Gastroesophageal sphincter (tissue), 4 donors: ENCODE measurements around the gene ZNF878. TPM values are rescaled to one million over a fixed set of nuclear protein-coding genes. Genes with fewer than 3 reads are reported as not detected.

ENCODE experiments used
- ATAC-seq: fragments of 150-250 bp; one replicate; pipeline ENCODE4 v1.9.1; 2016; ENCODE audit warnings: mild to moderate bottlenecking, moderate library complexity
- H3K27ac ChIP-seq, 4 donors: fragments of 200-600 bp; sonication (generic) in 3 of 4; 1 replicate in 3 of 4; 2 replicates in 1 of 4; pipeline ENCODE4 v1.5.1; 2016 to 2019
- H3K27me3 ChIP-seq: fragments of 200-600 bp; sonication (generic); one replicate; pipeline ENCODE4 v1.5.1; 2019
- H3K36me3 ChIP-seq, 2 donors: fragments of 200-600 bp; sonication (generic); one replicate each; pipeline ENCODE4 v1.5.1; 2019; ENCODE audit warnings: control low read depth in 1 of 2
- H3K4me1 ChIP-seq, 3 donors: fragments of 200-600 bp; sonication (generic); 1 replicate in 2 of 3; 2 replicates in 1 of 3; pipeline ENCODE4 v1.5.1; 2016 to 2019; ENCODE audit warnings: control low read depth in 2 of 3
- H3K4me3 ChIP-seq, 2 donors: fragments of 200-600 bp; sonication (generic); one replicate each; pipeline ENCODE4 v1.5.1; 2019; ENCODE audit warnings: mild to moderate bottlenecking in 1 of 2, moderate library complexity in 1 of 2
- H3K9me3 ChIP-seq, 3 donors: fragments of 200-600 bp; sonication (generic); one replicate each; pipeline ENCODE4 v1.5.1; 2017 to 2019; ENCODE audit warnings: control low read depth in 2 of 3
- CTCF ChIP-seq, 4 experiments: fragments of 200-600 bp in 2 of 4; fragments of 450-650 bp in 2 of 4; sonication (generic) in 1 of 4; IDR thresholded peaks; one replicate each; pipeline ENCODE4 v1.5.1; 2017 to 2019; ENCODE audit warnings: antibody characterized with exemption in 4 of 4, mild to moderate bottlenecking in 2 of 4, moderate library complexity in 2 of 4
- EP300 ChIP-seq: sonication (generic); formaldehyde crosslinking; IDR thresholded peaks from one replicate; pipeline ENCODE4 v1.6.1; 2017; ENCODE audit warnings: antibody characterized with exemption, mild to moderate bottlenecking
- POLR2A ChIP-seq, 2 donors: fragments of 450-650 bp; IDR thresholded peaks; one replicate each; pipeline ENCODE4 v1.6.1; 2017; ENCODE audit warnings: antibody characterized with exemption in 2 of 2, mild to moderate bottlenecking in 2 of 2, moderate library complexity in 1 of 2
- POLR2AphosphoS5 ChIP-seq: sonication (generic); formaldehyde crosslinking; IDR thresholded peaks from one replicate; pipeline ENCODE4 v1.6.1; 2017; ENCODE audit warnings: antibody characterized with exemption
- WGBS, 2 donors: methylation state at CpG; one replicate each; pipeline ENCODE4 v1.1.5; 2018; ENCODE audit warnings: low coverage in 1 of 2; 5-methylcytosine and 5-hydroxymethylcytosine counted together
- small RNA-seq, 4 donors: library from RNA; depleted of rRNA; stranded (forward); fragments of <200 nt; gene quantifications; one replicate each; pipeline ENCODE3, GENCODE V24; 2016
- total RNA-seq, 4 donors: library from RNA; depleted of rRNA; stranded (reverse); fragments of >200 nt; gene quantifications; one replicate each; pipeline ENCODE4 v1.1.0, GENCODE V29; 2016

Gene ZNF878
- total RNA-seq, 4 donors from 2014 or later = 0.27 TPM; not detected in 3

DNA sequence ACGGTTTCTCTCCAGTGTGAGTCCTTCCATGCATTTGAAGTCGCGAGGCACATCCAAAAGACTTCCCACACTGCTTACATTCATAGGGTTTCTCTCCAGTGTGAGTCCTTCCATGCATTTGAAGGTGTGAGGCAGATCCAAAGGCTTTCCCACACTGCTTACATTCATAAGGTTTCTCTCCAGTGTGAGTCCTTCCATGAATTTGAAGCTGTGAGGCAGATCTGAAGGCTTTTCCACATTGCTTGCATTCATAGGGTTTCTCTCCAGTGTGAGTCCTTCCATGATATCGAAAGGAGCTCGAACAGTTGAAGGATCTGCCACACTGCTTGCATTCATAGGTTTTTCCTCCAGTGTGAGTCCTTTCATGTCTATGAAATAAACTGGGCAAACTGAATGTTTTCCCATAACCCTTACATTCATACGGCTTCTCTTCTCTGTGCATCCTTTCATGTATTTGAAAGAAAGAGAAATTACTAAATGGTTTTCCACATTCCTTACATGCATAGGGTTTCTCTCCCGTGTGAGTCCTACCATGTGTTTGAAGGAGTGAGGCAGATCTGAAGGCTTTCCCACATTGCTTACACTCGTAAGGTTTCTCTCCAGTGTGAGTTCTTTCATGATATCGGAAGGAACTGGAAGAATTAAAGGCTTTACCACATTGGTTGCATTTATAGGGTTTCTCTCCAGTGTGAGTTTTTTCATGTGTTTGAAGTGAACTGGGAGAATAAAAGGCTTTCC is 37.6 kb downstream of the ZNF878 start:
- TF ChIP-seq POLR2A (IDR thresholded peaks at IDR 0.05) = no peak
- no peak for TF ChIP-seq CTCF (IDR thresholded peaks at IDR 0.05)
- no peak for TF ChIP-seq POLR2AphosphoS5
- no peak for TF ChIP-seq EP300
- Histone ChIP-seq H3K9me3 (peaks cover 0 to 73% (median 0%) of the 10 kb centered on the region in 3 donors), H3K36me3 (peaks cover 4 to 58% of the 10 kb centered on the region in 2 donors), H3K27ac (no peak overlapping the region), H3K27me3 (no peaks in the 10 kb centered on the region), H3K4me1 (no peaks in the 10 kb centered on the region), H3K4me3 (no peak overlapping the region)
- ATAC-seq = no peak
- WGBS, 2 donors = 97% methylated on average over 6 to 9 of the region's 9 CpGs

DNA sequence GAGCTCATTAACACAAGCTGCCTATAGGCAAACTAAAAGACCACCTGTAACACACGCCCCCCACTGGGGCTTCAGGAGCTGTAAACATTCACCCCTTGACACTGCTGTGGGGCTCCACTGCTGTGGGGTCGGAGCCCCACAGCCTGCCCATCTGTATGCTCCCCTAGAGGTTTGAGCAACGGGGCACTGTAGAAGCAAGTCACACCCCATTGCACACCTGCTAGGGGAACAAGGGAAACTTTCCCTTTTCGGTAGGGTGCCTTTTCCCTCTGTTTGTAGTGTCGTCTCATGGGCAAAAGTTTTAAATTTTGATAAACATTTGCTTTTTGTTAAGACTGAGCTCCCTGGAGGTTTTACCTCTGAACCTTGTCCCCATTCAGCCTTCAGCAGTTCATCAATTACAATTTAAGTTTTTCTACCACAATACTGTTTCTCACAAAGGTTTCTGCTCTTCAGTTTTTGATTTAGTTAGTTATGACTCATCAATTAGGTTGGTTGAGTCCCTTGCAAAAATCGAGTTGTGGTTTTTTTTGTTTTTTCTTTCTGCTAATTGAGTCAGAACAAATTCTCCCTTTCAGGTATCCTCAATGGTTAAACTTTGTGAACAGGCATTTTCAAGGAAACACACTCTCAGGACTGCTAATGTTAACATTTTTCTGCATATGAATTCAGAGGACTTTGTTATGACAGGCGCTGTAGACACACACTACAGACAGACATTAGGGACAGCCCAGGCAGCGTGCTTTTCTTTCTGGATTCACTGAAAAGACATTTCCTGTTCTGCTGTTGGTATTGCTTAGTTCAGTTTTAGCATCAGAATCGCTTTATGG is 52.4 kb downstream of the ZNF878 start:
- WGBS, 2 donors = 71 to 72% methylated on average over 3 to 6 of the region's 9 CpGs
- ATAC-seq = no peak
- no peaks in the 10 kb centered on the region for H3K4me1 ChIP-seq
- H3K4me3 ChIP-seq = no peak overlapping the region
- no peak overlapping the region for H3K27ac ChIP-seq
- no peaks in the 10 kb centered on the region for H3K9me3 ChIP-seq
- H3K36me3 ChIP-seq = peaks cover 0 to 34% of the 10 kb centered on the region in 2 donors
- H3K27me3 ChIP-seq = no peaks in the 10 kb centered on the region
- TF ChIP-seq POLR2AphosphoS5 (no peak), POLR2A (IDR thresholded peaks at IDR 0.05) (no peak), CTCF (IDR thresholded peaks at IDR 0.05) (no peak), EP300 (no peak)

DNA sequence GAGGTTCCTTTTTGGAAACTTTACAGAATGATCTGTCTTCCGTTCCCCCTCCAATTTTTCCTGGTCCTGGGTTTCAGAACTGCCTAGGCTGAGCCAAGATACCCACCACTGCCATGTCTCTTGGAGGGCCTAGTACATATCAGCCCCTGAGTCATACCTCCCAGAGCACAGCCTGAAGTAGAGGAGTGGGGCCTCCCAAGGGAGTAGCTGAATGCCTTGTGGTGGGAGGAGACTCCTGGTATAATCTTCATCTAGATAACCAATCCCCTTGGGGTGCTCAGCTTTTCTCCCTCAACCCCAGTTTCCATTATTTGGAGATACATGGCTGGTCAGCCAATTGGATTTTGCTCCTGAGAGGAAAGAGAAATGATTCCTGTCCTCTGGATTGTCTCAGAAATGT is 57.6 kb downstream of the ZNF878 start:
- H3K9me3 ChIP-seq = no peaks in the 10 kb centered on the region
- no peak for ATAC-seq
- H3K4me1 ChIP-seq = peaks cover 0 to 20% (median 0%) of the 10 kb centered on the region in 3 donors
- WGBS, 2 donors = 90% methylated on average over 1 of the region's 1 CpG; no CpG with 5 or more reads in 1 of the 2 donors
- peaks cover 0 to 7% of the 10 kb centered on the region in 2 donors for H3K36me3 ChIP-seq
- TF ChIP-seq POLR2A (IDR thresholded peaks at IDR 0.05) = no peak
- no peak for TF ChIP-seq CTCF (IDR thresholded peaks at IDR 0.05)
- no peak for TF ChIP-seq EP300
- TF ChIP-seq POLR2AphosphoS5 = no peak
- H3K4me3 ChIP-seq = no peak overlapping the region
- no peak overlapping the region for H3K27ac ChIP-seq
- H3K27me3 ChIP-seq = no peaks in the 10 kb centered on the region

Small RNAs within 50 kb of the gene (small RNA-seq; reads per million reads assigned to genes)
- gene RF00019 (0 reads per million in 4 donors), gene RNA5SP464 (0 to 0.27 (median 0.04) reads per million in 4 donors), gene RNA5SP465 (0 to 0.26 (median 0) reads per million in 4 donors), gene RNA5SP466 (0 reads per million in 4 donors)

Other genes with a start within 250 kb of the ZNF878 start
- gene ZNF440, start 238.7 kb downstream of the ZNF878 start, total RNA-seq = 10 to 100 TPM in 1 of 4 donors, 1 to 10 TPM in 3; 4.8 to 13.2 (median 9.7) TPM
- gene ZNF439, start 204.2 kb downstream of the ZNF878 start, total RNA-seq = 10 to 100 TPM in 2 of 4 donors, 1 to 10 TPM in 2; 6.5 to 18.1 (median 8.5) TPM
- gene ZNF69, start 165.2 kb downstream of the ZNF878 start, total RNA-seq = 10 to 100 TPM in 2 of 4 donors, 1 to 10 TPM in 2; 3.5 to 13.6 (median 9.1) TPM
- 10 to 100 TPM in 3 of 4 donors, 1 to 10 TPM in 1; 7.1 to 19.6 (median 11.4) TPM for gene ZNF700, start 127.9 kb downstream of the ZNF878 start, total RNA-seq
- 1 to 10 TPM; 4.5 to 8.1 (median 5.1) TPM for gene ZNF763, start 87.9 kb downstream of the ZNF878 start, total RNA-seq
- 10 to 100 TPM in 1 of 4 donors, 1 to 10 TPM in 3; 5.4 to 12.8 (median 6.5) TPM for gene ZNF433, start 17.3 kb downstream of the ZNF878 start, total RNA-seq
- gene ZNF844, start 11.8 kb upstream of the ZNF878 start, total RNA-seq = 10 to 100 TPM in 2 of 4 donors, 1 to 10 TPM in 2; 8.0 to 19.0 (median 9.9) TPM
- gene ZNF20, start 87.4 kb upstream of the ZNF878 start, total RNA-seq = 1 to 10 TPM; 1.9 to 4.9 (median 3.1) TPM
- gene ZNF625, start 103.8 kb upstream of the ZNF878 start, total RNA-seq = 10 to 100 TPM in 1 of 4 donors, 1 to 10 TPM in 3; 7.3 to 11.4 (median 8.0) TPM
- gene ZNF136, start 110.1 kb upstream of the ZNF878 start, total RNA-seq = 10 to 100 TPM in 3 of 4 donors, 1 to 10 TPM in 1; 8.7 to 19.6 (median 11.5) TPM
- 10 to 100 TPM; 10.1 to 14.6 (median 11.3) TPM for gene ZNF44, start 241.9 kb upstream of the ZNF878 start, total RNA-seq